IPS-18c (cell line): ENCODE data around the gene CLIC3.

Source experiments
- H3K4me3 ChIP-seq: 2 replicates; pipeline ENCODE4 v1.7.0; 2013; ENCODE audit warnings: low read depth, mild to moderate bottlenecking, low read length, moderate library complexity; ENCODE audit not compliant: insufficient read depth
- H3K9me3 ChIP-seq: one replicate; pipeline ENCODE4 v1.6.1; 2013; ENCODE audit warnings: mild to moderate bottlenecking, low read length, moderate library complexity; ENCODE audit not compliant: control insufficient read depth, insufficient read depth

The CLIC3 gene

GRCh38 chr9:136964171-136964689 lies 32.1 kb downstream of the CLIC3 start:
- Histone ChIP-seq H3K4me3 (no peak overlapping the region), H3K9me3 (no peaks in the 10 kb centered on the region)

- H3K9me3 ChIP-seq: no peaks in the 10 kb centered on the region
- H3K4me3 ChIP-seq: no peak overlapping the region
Observed at GRCh38 chr9:136963751-136964150, 32.6 kb downstream of the CLIC3 start.

GRCh38 chr9:136963341-136963740 lies 33.0 kb downstream of the CLIC3 start:
- Histone ChIP-seq H3K4me3 (no peak overlapping the region), H3K9me3 (no peaks in the 10 kb centered on the region)

- Histone ChIP-seq H3K4me3 (no peak overlapping the region), H3K9me3 (no peaks in the 10 kb centered on the region)
Observed at GRCh38 chr9:136962701-136963248, 33.6 kb downstream of the CLIC3 start.

GRCh38 chr9:136962163-136962562 lies 34.2 kb downstream of the CLIC3 start:
- H3K4me3 ChIP-seq: no peak overlapping the region
- H3K9me3 ChIP-seq: no peaks in the 10 kb centered on the region

GRCh38 chr9:136961279-136962065 lies 34.9 kb downstream of the CLIC3 start:
- no peak overlapping the region for H3K4me3 ChIP-seq
- H3K9me3 ChIP-seq: no peaks in the 10 kb centered on the region

- H3K9me3 ChIP-seq: no peaks in the 10 kb centered on the region
Observed at GRCh38 chr9:136960938-136961275, 35.5 kb downstream of the CLIC3 start.

GRCh38 chr9:136960212-136960937 lies 36.0 kb downstream of the CLIC3 start:
- Histone ChIP-seq H3K4me3 (no peak overlapping the region), H3K9me3 (no peaks in the 10 kb centered on the region)

More at GRCh38 chr9:136960938-136961275, 35.5 kb downstream of the CLIC3 start:
- H3K4me3 ChIP-seq: no peak overlapping the region

GRCh38 chr9:136958898-136959850 lies 37.2 kb downstream of the CLIC3 start:
- no peaks in the 10 kb centered on the region for H3K9me3 ChIP-seq

GRCh38 chr9:136958473-136958872 lies 37.9 kb downstream of the CLIC3 start:
- Histone ChIP-seq H3K4me3 (no peak overlapping the region), H3K9me3 (no peaks in the 10 kb centered on the region)

More at GRCh38 chr9:136958898-136959850, 37.2 kb downstream of the CLIC3 start:
- no peak overlapping the region for H3K4me3 ChIP-seq

GRCh38 chr9:136957901-136958300 lies 38.5 kb downstream of the CLIC3 start:
- H3K9me3 ChIP-seq: no peaks in the 10 kb centered on the region
- H3K4me3 ChIP-seq: no peak overlapping the region

GRCh38 chr9:136957461-136957860 lies 38.9 kb downstream of the CLIC3 start:
- Histone ChIP-seq H3K9me3 (no peaks in the 10 kb centered on the region), H3K4me3 (no peak overlapping the region)

- H3K4me3 ChIP-seq: no peak overlapping the region
- H3K9me3 ChIP-seq: no peaks in the 10 kb centered on the region
Observed at GRCh38 chr9:136956604-136957003, 39.8 kb downstream of the CLIC3 start.

GRCh38 chr9:136955943-136956335 lies 40.4 kb downstream of the CLIC3 start:
- no peaks in the 10 kb centered on the region for H3K9me3 ChIP-seq

GRCh38 chr9:136955202-136955942 lies 41.0 kb downstream of the CLIC3 start:
- Histone ChIP-seq H3K9me3 (no peaks in the 10 kb centered on the region), H3K4me3 (no peak overlapping the region)

More at GRCh38 chr9:136955943-136956335, 40.4 kb downstream of the CLIC3 start:
- H3K4me3 ChIP-seq: no peak overlapping the region

GRCh38 chr9:136954270-136955083 lies 41.9 kb downstream of the CLIC3 start:
- H3K4me3 ChIP-seq: no peak overlapping the region
- H3K9me3 ChIP-seq: no peaks in the 10 kb centered on the region
